ENCODE measurements around the gene LHB.
"Not testable (repeated sequence)": the region's sequence is repeated elsewhere in the genome, so short reads cannot be mapped to it uniquely, and the experiment has no call there.

Gene LHB

DNA sequence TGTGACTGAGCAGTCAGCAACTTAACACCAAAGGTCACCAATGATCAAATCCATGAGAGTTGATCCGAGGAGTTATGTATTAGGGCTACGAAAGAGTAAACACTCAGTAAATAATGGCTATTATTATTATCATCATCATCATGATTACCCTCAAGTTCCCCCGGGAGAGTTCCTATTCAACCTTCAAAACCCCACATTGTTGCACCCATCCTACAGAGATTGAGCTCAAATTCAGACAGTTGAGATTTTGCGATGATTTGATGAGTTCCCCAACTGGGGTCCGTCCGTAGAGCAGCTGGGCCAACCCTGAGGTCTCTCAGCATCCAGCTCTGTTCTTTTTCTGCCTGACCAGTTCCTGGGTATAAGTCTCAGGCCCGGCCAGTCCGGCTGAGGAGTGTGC lies 21.2 kb upstream of the LHB start:
- DNase-seq (ENCODE audit: low read depth), result not testable (repeated sequence)

DNA sequence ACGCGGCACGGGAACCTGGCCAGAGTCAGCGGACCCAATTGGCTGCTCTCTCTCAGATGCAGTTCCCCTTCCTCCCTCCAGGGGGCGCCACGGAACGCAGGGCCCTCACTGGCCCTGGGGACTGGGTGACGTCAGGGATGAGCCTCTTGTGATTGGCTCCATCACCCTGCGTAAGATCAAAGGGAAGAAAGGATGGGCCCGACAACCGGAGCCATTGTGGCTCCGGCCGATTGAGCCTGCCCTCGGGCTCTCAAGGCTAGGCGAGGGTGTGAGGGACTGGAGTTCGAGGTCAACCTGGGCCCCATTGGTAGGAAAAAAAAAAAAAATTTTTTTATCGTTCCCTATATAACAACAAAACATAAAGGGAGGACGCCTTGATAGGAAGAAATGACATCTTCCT lies 19.9 kb upstream of the LHB start, which contains the start of gene CGB1:
TSS of gene CGB1 (minus strand) at position 81 of the 400 bp plus-strand sequence. CDS start 184 bp downstream, outside the sequence.
- not testable (repeated sequence) for DNase-seq (ENCODE audit: low read depth)

DNA sequence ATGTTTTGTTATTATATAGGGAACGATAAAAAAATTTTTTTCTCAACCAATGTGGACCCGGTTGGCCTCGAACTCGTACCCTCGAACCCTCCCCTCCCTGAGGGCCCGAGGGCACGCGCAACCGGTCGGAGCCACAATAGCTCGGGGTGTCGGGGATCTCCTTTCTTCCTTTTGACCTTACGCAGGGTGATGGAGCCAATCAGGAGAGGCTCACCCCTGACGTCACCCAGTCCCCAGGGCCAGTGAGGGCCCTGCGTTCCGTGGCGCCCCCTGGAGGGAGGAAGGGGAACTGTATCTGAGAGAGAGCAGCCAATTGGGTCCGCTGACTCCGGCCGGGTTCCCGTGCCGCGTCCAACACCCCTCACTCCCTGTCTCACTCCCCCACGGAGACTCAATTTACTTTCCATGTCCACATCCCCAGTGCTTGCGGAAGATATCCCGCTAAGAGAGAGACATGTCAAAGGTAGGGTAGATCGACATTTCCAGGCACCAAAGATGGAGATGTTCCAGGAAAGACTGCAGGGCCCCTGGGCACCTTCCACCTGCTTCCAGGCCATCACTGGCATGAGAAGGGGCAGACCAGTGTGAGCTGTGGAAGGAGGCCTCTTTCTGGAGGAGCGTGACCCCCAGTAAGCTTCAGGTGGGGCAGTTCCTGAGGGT lies 14.9 kb upstream of the LHB start, which contains the start of gene CGB2:
TSS of gene CGB2 (plus strand) at position 249 of the 660 bp plus-strand sequence. CDS start at position 455, 206 bp downstream.
- DNase-seq (ENCODE audit: low read depth), result peak; percentile 12

DNA sequence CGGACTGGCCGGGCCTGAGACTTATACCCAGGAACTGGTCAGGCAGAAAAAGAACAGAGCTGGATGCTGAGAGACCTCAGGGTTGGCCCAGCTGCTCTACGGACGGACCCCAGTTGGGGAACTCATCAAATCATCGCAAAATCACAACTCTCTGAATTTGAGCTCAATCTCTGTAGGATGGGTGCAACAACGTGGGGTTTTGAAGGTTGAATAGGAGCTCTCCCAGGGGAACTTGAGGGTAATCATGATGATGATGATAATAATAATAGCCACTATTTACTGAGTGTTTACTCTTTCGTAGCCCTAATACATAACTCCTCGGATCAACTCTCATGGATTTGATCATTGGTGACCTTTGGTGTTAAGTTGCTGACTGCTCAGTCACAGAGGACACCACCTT lies 13.4 kb upstream of the LHB start:
- DNase-seq (ENCODE audit: low read depth), result not testable (repeated sequence)

DNA sequence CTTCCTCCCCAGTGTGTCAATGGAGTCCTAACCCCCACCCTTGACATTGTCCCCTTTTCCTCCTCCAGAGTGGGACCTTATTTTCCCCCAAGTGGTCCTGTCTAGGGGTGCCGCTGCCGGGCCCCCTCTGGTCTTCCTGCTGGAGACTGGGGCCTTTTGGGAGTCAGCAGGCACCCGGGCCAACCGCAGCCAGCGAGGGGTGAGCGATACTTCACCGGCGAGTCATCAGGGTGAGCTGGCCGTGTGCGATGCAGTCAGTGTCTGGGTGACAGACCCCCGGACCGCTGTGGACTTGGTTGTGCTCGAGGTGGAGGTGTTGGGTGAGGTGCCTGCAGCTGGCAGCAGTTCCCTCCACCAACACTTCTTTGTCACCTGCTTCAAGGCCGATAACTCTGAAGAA lies 12.9 kb upstream of the LHB start:
- peak; percentile 55 for DNase-seq (ENCODE audit: low read depth)

DNA sequence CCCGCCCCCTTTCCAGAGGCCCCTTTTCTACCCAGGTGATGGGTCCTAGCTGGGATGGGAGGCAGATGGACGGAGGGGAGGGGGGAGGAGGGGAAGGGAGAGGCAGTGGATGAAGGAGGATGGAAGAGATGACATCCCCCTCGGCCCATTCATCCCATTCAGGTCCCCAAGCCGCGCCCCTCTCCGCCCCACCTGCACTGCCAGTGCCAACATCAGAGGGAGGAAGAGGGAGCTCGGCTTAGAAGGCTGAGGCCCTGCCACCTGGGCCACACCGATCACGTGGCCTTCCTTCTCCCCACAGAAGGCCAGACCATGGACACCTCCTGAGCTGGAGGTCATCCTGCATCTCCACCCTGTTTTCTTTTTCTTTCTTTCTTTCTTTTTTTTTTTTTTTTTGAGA lies 11.8 kb upstream of the LHB start:
- not testable (repeated sequence) for DNase-seq (ENCODE audit: low read depth)

DNA sequence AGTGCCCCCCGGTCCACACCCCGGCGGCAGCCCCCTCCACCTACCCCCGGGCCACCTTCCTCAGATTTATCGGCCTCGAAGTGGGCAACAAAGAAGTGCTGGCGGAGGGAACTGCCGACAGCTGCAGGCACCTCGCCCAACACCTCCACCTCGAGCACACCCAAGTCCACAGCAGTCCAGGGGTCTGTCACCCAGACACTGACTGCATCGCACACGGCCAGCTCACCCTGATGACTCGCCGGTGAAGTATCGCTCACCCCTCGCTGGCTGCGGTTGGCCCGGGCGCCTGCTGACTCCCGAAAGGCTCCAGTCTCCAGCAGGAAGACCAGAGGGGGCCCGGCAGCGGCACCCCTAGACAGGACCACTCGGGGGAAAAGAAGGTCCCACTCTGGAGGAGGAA lies 8.7 kb upstream of the LHB start:
- peak; percentile 19 for DNase-seq (ENCODE audit: low read depth)

DNA sequence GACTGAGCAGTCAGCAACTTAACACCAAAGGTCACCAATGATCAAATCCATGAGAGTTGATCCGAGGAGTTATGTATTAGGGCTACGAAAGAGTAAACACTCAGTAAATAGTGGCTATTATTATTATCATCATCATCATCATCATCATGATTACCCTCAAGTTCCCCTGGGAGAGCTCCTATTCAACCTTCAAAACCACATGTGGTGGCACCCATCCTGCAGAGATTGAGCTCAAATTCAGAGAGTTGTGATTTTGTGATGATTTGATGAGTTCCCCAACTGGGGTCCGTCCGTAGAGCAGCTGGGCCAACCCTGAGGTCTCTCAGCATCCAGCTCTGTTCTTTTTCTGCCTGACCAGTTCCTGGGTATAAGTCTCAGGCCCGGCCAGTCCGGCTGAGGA lies 8.2 kb upstream of the LHB start:
- not testable (repeated sequence) for DNase-seq (ENCODE audit: low read depth)

DNA sequence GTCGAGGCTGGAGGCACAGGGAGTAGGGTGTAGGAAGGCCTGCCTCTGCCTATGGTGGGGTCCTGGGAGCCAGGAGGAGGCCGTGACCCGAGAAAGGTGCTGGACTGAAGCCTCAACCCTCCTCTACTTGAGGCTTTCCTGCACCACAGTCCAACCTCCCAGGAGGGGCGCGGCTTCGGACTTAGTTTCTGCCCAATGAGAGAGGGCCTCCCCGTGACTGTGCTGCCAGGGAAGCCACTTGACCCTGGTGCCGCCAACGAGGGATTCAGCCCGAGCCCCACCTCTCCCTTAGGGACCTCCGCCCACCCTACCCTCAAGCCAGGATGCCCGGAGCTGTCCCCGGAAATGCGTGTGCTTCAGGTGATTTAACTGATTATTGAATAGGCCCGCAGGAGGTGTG lies 7.3 kb upstream of the LHB start, which contains the start of gene CGB3:
TSS of gene CGB3 (minus strand) at position 101 of the 400 bp plus-strand sequence. CDS start 362 bp downstream, outside the sequence.
- not testable (repeated sequence) for DNase-seq (ENCODE audit: low read depth)

DNA sequence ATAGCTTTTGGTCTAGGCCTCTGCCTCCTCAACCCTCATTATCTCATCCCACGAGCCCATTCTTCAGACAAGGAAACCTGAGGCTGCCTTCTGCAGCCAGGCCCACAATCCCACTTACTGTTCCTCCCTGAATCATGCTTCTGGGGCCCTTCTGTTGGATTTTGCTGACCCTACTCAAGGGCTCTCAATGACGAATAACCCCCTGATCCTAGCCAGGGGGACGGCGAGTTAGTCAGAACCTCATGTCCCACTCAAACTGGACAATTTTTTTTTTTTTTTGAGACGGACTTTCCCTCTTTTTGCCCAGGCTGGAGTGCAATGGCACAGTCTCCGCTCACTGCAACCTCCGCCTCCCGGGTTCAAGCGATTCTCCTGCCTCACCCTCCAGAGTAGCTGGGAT lies 5.2 kb upstream of the LHB start:
- no peak for DNase-seq (ENCODE audit: low read depth)

DNA sequence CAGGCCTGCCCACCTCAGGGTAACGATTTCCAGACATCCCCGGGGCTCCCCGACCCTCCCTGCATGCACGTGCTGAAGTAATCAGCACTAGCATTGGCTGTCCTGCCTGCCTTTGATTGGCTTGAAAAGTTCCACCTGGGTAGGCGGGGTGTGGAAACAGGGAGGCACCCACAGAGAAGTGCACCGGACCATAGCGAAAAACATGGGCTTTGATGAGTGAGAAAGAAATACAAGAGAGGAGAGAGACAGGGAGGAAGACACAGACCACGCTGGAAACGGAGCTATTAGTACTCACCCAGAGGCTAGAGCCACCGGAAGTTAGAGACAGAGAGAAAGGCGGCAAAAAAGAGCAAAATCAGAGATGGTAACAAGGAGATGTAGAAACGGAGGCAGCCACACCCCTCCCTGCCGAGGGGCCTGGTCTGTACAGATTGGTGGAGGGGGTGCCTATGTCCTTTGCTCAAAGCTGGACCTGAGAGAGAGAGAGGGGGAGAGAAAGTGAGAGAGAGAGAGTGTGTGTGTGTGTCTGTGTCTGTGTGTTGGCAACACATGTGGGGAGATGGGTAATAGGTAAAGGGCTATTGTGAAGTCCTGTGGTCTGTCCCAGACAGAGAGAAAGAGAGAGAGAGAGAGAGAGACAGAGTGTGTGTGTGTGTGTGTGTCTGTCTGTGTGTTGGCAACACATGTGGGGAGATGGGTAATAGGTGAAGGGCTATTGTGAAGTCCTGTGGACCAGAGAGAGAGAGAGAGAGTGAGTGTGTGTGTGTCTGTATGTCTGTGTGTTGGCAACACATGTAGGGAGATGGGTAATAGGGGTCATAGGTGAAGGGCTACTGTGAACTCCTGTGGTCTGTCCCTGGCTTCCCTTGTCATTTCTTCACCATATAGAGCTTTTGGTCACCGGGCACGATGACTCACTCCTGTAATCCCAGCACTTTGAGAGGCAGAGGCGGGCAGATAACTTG lies 4.3 kb upstream of the LHB start:
- DNase-seq (ENCODE audit: low read depth), result peak; percentile 60

DNA sequence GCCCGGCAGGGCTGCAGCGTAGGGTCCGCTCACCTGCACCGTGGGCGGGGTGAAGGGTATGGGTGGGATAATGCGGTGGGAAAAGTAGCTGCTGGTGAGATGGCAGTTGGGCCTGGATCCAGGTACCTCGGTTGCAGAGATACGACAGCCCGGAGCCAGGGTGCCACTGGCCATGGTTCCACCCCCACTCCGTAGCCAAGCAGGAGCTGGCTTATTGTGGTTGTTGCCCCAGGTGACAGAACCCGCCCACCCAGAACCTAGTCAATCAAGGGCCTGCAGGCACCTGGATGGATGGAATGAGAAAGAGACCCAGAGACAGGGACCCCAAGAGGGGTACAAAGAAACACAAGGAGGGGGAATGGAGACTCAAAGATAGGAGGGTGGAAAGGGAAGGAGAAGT lies 3.5 kb upstream of the LHB start:
- no peak for DNase-seq (ENCODE audit: low read depth)

DNA sequence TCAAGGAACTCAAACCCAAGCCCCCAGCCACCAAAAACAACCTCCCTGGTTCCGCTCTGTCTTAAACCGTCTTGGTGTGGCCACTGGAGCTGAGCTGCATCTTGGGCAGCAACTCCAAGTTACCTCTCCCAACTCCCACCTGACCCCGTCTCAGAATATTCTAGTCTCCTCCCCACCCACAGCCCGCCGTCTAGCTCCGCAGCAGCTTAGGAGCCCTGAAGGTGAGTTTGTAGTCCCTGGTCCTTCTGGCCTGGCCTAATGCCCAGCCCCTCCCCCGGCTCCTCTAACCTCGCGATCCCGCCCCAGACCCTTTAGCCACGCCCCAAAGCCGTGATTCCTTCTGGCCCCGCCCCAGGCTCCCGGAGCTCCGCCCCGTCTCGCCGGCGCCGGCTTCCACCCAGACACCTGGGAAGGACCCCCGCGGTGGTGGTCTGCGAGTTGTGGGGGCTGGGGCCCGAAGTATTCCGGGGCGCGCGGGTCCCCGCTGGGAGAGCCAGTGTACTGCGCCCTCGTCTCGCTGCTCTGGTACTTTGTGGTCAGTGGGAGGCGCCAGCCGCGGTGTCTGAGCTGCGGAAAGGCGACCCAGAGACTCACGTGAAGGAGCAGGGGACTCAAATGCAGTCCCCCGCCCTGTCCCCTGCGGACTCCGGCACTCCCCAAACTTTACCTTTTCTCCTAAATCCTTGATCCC lies 2.5 kb upstream of the LHB start:
- DNase-seq (ENCODE audit: low read depth), result peak; percentile 75

DNA sequence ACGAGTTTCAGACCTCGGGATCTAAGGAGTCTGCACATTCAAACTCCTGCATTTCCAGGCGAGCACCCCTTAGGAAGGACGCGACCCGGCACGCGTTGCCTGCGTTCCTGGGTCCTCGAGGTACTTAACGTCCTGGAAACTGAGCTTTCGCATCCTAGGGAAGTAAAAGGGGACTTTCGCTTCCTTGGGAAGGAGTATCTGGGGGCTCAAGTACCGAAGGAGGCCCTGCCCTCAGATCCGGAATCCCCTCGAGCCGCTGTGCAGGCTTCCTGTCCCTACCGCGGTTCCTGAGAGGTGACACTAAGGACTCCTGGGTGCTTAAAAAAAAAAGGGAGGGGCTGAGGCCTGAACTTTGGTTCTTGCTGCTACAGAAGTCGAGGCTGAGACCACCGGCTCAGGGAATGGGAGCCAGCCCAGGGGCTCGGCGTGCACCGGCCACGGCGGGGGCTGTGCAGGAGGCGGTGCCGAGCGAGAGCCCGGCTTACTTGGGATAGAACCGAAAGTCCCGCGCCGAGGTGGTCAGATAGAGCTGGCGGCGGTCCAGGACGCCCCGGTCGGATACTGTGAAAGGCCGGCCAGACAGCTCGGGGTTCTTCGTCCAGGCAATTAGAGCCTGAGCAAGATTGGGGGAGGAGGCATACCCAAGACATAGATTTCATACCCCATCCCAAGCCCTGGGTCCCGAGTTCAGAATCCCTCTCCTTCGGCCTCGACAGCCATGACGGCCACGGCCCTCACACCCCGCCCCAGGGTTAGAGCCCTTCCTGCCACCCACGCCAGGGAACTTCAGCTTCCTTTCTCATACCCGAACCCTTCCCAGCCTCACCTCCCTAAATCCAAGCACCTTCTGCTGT lies 1.7 kb upstream of the LHB start:
- DNase-seq (ENCODE audit: low read depth), result peak; percentile 23

DNA sequence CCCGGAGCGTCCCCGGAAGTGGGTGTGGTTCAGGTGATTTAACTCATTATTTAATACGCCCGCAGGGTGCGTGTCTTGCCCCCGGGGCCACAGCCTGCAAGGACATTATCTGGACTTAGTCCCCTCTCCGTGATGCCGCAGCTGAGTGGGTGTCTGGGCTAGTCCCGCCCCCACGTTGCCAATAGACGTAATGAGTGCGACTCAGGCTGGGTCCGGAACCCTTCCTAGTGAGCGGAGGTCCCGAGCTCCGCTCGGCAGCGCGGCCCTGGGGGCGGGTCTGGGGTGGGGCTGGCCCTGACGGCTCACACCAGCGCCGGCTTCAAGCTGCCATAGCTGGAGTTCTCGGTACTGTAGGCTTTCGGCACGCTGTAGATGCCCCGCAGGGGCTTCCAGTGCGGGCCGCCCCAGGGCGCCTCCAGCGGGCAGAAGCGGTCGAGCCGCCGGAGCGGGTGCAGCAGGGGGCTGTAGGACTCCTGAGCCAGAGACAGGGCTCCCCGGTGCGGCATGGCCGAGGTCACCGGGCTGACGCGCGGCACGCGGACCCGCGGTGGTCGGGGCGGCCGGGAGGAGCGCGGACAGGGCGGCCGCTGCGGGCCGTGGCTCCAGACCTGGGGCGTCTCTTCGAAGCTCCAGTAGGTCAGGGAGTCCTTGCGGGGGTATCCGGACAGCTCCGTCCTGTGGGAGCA lies 918 bp upstream of the LHB start:
- peak; percentile 71 for DNase-seq (ENCODE audit: low read depth)

DNA sequence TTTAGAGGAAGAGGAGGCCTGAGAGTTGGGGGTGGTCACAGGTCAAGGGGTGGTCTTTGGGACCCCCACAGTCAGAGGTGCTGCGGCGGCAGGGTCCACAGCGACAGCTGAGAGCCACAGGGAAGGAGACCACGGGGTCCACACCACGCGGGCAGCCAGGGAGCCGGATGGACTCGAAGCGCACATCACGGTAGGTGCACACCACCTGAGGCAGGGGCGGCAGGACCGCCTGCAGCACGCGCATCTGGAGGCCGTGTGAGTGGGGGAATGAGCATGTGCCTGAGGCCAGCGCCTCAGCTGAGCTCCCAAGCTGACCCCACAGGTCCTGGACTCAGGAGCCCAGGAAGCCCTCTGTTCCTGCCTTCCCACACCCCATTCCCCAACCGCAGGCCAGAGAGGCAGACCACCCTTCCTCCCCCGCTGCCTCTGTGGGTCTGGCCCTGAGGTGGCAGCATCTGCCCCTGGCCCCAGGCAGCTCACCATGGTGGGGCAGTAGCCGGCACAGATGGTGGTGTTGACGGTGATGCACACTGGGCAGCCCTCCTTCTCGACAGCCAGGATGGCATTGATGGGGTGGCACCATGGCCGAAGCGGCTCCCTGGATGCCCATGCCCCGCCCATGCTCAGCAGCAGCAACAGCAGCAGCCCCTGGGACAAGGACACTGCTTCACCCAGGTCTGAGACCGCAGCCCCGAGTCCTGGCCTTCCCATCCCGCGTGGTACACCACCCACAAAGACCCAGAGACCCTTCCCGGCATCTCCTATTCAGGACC lies 638 bp downstream of the LHB start:
- no peak for DNase-seq (ENCODE audit: low read depth)

DNA sequence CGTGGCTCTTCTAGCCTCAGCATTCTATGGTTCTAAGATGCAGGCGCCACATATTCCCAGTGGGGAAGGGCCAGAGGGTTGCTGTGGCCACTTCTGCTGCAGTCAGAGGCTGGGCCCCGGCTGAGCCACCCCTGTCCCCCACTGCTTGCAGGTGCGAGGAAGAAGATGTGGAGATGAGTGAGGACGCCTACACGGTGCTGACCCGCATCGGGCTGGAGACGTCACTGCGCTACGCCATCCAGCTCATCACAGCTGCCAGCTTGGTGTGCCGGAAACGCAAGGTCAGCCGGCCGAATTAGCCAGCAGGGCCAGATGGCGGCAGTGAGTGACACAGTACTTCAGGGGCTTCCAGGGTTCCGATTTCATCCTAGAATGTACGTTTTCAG lies 2.0 kb downstream of the LHB start:
- no peak for DNase-seq (ENCODE audit: low read depth)

DNA sequence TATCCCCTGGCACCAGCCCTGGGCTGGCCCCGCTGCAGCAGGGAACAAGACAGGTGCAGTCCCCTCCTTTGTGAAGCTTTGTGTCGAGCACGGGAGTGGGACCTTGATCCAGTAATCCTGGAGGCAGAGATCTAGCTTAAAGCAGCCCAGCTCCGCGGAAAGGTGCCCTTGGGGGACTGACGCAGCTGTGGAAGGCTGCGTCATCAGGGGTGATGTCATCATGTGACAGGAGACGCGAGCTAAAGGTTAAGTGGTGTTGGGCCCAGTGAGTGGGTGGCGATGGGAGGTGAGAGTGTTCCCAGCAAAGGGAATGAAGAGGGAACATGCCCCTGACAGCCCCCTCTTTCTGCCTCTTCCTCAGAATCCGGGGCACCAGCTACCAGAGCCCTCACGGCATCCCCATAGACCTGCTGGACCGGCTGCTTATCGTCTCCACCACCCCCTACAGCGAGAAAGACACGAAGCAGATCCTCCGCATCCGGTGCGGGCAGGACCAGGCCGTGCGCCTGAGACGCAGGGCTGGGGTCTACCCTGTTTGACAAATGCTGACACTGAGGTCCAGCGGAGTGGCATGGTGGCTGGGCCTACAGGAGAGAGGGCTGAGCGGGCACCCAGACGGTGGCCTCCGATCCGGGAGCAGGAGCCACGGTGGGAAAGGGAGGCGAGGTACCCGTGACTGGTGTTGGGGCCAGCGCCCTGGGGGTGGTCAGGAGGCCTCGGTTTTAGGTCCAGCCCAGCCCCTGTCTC lies 2.6 kb downstream of the LHB start:
- DNase-seq (ENCODE audit: low read depth), result no peak

DNA sequence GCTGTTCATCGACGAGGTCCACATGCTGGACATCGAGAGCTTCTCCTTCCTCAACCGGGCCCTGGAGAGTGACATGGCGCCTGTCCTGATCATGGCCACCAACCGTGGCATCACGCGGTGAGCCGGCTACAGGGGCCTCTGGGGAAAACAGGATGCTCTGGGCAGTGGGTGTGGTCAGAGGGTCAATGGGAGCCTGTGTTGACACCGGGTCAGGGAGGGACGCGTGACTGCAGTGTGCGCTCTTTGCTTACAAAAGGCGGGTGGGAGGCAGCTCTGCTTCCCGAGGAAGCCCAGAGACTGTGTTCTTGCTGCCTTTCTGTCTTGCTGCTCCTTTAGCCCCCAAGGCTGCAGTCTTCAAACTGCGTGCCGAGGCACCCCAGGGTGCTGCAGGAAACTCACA lies 5.7 kb downstream of the LHB start:
- DNase-seq (ENCODE audit: low read depth), result no peak

Measured in EH (cell line).